GM12874 (cell line): Measurements from ENCODE around the gene GPR132.

Experiments used
- CTCF ChIP-seq: IDR thresholded peaks from 2 replicates; pipeline ENCODE4 v1.5.1; 2011; ENCODE audit warnings: low read depth, mild to moderate bottlenecking, control low read depth, low read length, moderate library complexity; ENCODE audit not compliant: insufficient read depth

The GPR132 gene

GRCh38 chr14:105061428-105062047, 3.7 kb downstream of the GPR132 start:
- TF ChIP-seq CTCF: no peak

- TF ChIP-seq CTCF: no peak
These were observed 4.3 kb downstream of the GPR132 start for GRCh38 chr14:105060751-105061427.

GRCh38 chr14:105059925-105060565, 5.2 kb downstream of the GPR132 start:
- no peak for TF ChIP-seq CTCF

- no peak for TF ChIP-seq CTCF
These were observed 6.0 kb downstream of the GPR132 start for GRCh38 chr14:105059035-105059924.

GRCh38 chr14:105058521-105059034, 6.7 kb downstream of the GPR132 start:
- no peak for TF ChIP-seq CTCF

GRCh38 chr14:105056303-105056831, 8.9 kb downstream of the GPR132 start:
- TF ChIP-seq CTCF: no peak
